ENCODE results near the gene CDC27.
"Not testable (repeated sequence)": the region's sequence is repeated elsewhere in the genome, so short reads cannot be mapped to it uniquely, and the experiment has no call there.

The CDC27 gene

GRCh38 chr17:47159315-47159714 is 29.8 kb downstream of the CDC27 start:
- Histone ChIP-seq H2AFZ (ENCODE audit: low read depth, low read length) (no peak overlapping the region), H3K4me1 (ENCODE audit: insufficient read depth, low read length) (no peaks in the 10 kb centered on the region), H3K4me3 (ENCODE audit: low read depth in 1 of 2, low read length in 2 of 2) (no peak overlapping the region), H3K79me2 (ENCODE audit: insufficient read depth, low read length) (peaks cover 22% of the 10 kb centered on the region), H3K36me3 (ENCODE audit: insufficient read depth, low read length) (peaks cover 95% of the 10 kb centered on the region), H4K20me1 (ENCODE audit: insufficient read depth, low read length) (peaks cover 10% of the 10 kb centered on the region), H3K4me2 (ENCODE audit: insufficient read depth, low read length) (no peak overlapping the region), H3K9ac (ENCODE audit: low read depth, low read length) (no peak overlapping the region), H3K27me3 (ENCODE audit: insufficient read depth, low read length, poor library complexity) (no peaks in the 10 kb centered on the region), H3K27ac (ENCODE audit: low read length) (no peak overlapping the region), H3K9me3 (ENCODE audit: insufficient read depth, low read length, severe bottlenecking) (no peaks in the 10 kb centered on the region)
- no peak for DNase-seq
- no peak for TF ChIP-seq EZH2 (IDR thresholded peaks at IDR 0.05; ENCODE audit: borderline replicate concordance, low read depth, low read length, severe bottlenecking)
- TF ChIP-seq, protein P1, sequence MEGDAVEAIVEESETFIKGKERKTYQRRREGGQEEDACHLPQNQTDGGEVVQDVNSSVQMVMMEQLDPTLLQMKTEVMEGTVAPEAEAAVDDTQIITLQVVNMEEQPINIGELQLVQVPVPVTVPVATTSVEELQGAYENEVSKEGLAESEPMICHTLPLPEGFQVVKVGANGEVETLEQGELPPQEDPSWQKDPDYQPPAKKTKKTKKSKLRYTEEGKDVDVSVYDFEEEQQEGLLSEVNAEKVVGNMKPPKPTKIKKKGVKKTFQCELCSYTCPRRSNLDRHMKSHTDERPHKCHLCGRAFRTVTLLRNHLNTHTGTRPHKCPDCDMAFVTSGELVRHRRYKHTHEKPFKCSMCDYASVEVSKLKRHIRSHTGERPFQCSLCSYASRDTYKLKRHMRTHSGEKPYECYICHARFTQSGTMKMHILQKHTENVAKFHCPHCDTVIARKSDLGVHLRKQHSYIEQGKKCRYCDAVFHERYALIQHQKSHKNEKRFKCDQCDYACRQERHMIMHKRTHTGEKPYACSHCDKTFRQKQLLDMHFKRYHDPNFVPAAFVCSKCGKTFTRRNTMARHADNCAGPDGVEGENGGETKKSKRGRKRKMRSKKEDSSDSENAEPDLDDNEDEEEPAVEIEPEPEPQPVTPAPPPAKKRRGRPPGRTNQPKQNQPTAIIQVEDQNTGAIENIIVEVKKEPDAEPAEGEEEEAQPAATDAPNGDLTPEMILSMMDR (IDR thresholded peaks at IDR 0.05; ENCODE audit: borderline replicate concordance, extremely low read depth, low read length, poor library complexity, severe bottlenecking): no peak
- no peak for ATAC-seq (ENCODE audit: insufficient read depth, low read depth)

DNA sequence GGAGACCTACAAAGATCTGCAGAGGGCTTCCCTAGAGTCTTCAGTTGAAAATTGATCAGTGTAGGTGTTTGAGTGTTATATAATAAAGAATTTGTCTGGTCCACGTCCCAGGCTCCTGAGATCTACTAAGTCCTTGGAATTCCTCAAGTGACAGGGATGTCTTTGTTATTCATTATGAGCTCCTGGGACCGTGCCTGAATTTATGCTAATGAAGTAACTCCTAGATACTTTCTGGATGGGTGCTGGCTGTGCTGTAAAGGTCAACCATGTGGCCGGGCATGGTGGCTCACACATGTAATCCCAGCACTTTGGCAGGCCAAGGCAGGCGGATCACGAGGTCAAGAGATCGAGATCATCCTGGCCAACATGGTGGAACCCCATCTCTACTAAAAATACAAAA is 43.7 kb downstream of the CDC27 start:
- Histone ChIP-seq H3K79me2 (ENCODE audit: insufficient read depth, low read length) (peaks cover 2% of the 10 kb centered on the region; the same call in 1 of the 2 replicates), H3K4me1 (ENCODE audit: insufficient read depth, low read length) (no peaks in the 10 kb centered on the region), H3K36me3 (ENCODE audit: insufficient read depth, low read length) (peaks cover 90% of the 10 kb centered on the region), H3K27ac (ENCODE audit: low read length) (no peak overlapping the region), H4K20me1 (ENCODE audit: insufficient read depth, low read length) (no peaks in the 10 kb centered on the region), H3K9ac (ENCODE audit: low read depth, low read length) (no peak overlapping the region), H3K9me3 (ENCODE audit: insufficient read depth, low read length, severe bottlenecking) (no peaks in the 10 kb centered on the region), H2AFZ (ENCODE audit: low read depth, low read length) (no peak overlapping the region), H3K4me2 (ENCODE audit: insufficient read depth, low read length) (no peak overlapping the region), H3K4me3 (ENCODE audit: low read depth in 1 of 2, low read length in 2 of 2) (no peak overlapping the region), H3K27me3 (ENCODE audit: insufficient read depth, low read length, poor library complexity) (no peaks in the 10 kb centered on the region)
- DNase-seq: no peak
- no peak for ATAC-seq (ENCODE audit: insufficient read depth, low read depth)
- TF ChIP-seq, protein P1 (IDR thresholded peaks at IDR 0.05; ENCODE audit: borderline replicate concordance, extremely low read depth, low read length, poor library complexity, severe bottlenecking): no peak
- TF ChIP-seq EZH2 (IDR thresholded peaks at IDR 0.05; ENCODE audit: borderline replicate concordance, low read depth, low read length, severe bottlenecking): no peak

GRCh38 chr17:47135235-47135634 is 53.9 kb downstream of the CDC27 start:
- TF ChIP-seq, protein P1 (IDR thresholded peaks at IDR 0.05; ENCODE audit: borderline replicate concordance, extremely low read depth, low read length, poor library complexity, severe bottlenecking): no peak
- TF ChIP-seq EZH2 (IDR thresholded peaks at IDR 0.05; ENCODE audit: borderline replicate concordance, low read depth, low read length, severe bottlenecking): no peak

GRCh38 chr17:47134354-47134753 is 54.7 kb downstream of the CDC27 start:
- H3K79me2 ChIP-seq (ENCODE audit: insufficient read depth, low read length); H3K9me3 ChIP-seq (ENCODE audit: insufficient read depth, low read length, severe bottlenecking); H3K4me1 ChIP-seq (ENCODE audit: insufficient read depth, low read length); H3K4me3 ChIP-seq (ENCODE audit: low read depth in 1 of 2, low read length in 2 of 2); H3K9ac ChIP-seq (ENCODE audit: low read depth, low read length); ATAC-seq (ENCODE audit: insufficient read depth, low read depth); H4K20me1 ChIP-seq (ENCODE audit: insufficient read depth, low read length); DNase-seq; H3K4me2 ChIP-seq (ENCODE audit: insufficient read depth, low read length); H3K27ac ChIP-seq (ENCODE audit: low read length); H2AFZ ChIP-seq (ENCODE audit: low read depth, low read length); H3K27me3 ChIP-seq (ENCODE audit: insufficient read depth, low read length, poor library complexity): not testable (repeated sequence)
- peaks cover 73% of the 10 kb centered on the region for H3K36me3 ChIP-seq (ENCODE audit: insufficient read depth, low read length)

More at GRCh38 chr17:47135235-47135634, 53.9 kb downstream of the CDC27 start:
- no peaks in the 10 kb centered on the region for H3K79me2 ChIP-seq (ENCODE audit: insufficient read depth, low read length)
- H3K4me2 ChIP-seq (ENCODE audit: insufficient read depth, low read length): no peak overlapping the region
- no peaks in the 10 kb centered on the region for H4K20me1 ChIP-seq (ENCODE audit: insufficient read depth, low read length)
- H3K4me3 ChIP-seq (ENCODE audit: low read depth in 1 of 2, low read length in 2 of 2): no peak overlapping the region
- H3K9ac ChIP-seq (ENCODE audit: low read depth, low read length): no peak overlapping the region
- peaks cover 74% of the 10 kb centered on the region for H3K36me3 ChIP-seq (ENCODE audit: insufficient read depth, low read length)
- H3K4me1 ChIP-seq (ENCODE audit: insufficient read depth, low read length): no peaks in the 10 kb centered on the region
- no peaks in the 10 kb centered on the region for H3K27me3 ChIP-seq (ENCODE audit: insufficient read depth, low read length, poor library complexity)
- H3K27ac ChIP-seq (ENCODE audit: low read length): no peak overlapping the region
- H2AFZ ChIP-seq (ENCODE audit: low read depth, low read length): no peak overlapping the region
- DNase-seq (no peak), ATAC-seq (ENCODE audit: insufficient read depth, low read depth) (no peak)
- H3K9me3 ChIP-seq (ENCODE audit: insufficient read depth, low read length, severe bottlenecking): no peaks in the 10 kb centered on the region
